GM12892 (cell line): ENCODE measurements around the gene AVPR2.

Source experiments
- DNase-seq: peaks from one replicate; pipeline ENCODE4 v3.0.0; 2011; ENCODE audit not compliant: insufficient read length
- FAIRE-seq: peaks from 2 replicates; lab custom pipeline; 2011; peaks lifted over from hg19 to GRCh38; lab: Jason Lieb, UNC
- POLR2A ChIP-seq: IDR thresholded peaks from 2 replicates; pipeline ENCODE4 v1.6.1; 2011; ENCODE audit warnings: low read depth, low read length, control low read depth
- POLR2AphosphoS5 ChIP-seq: IDR thresholded peaks from 2 replicates; pipeline ENCODE4 v1.6.1; 2011; ENCODE audit warnings: low read depth, low read length, control low read depth
- TAF1 ChIP-seq: IDR thresholded peaks from 2 replicates; pipeline ENCODE4 v1.6.1; 2011; ENCODE audit warnings: low read depth, mild to moderate bottlenecking, control low read depth, low read length, borderline replicate concordance

AVPR2 gene

GRCh38 chrX:153924149-153924861 is 19.8 kb downstream of the AVPR2 start:
- FAIRE-seq (peak; percentile 78), DNase-seq (no peak)
- TF ChIP-seq POLR2AphosphoS5 (no peak), TAF1 (no peak), POLR2A (no peak)

- FAIRE-seq: no peak
- peak; percentile 95 for TF ChIP-seq POLR2AphosphoS5
- TF ChIP-seq TAF1: peak; percentile 63; the same call in 1 of the 2 replicates
- peak; percentile 89 for TF ChIP-seq POLR2A
- DNase-seq: no peak
These were observed 20.9 kb downstream of the AVPR2 start for GRCh38 chrX:153925387-153925738.

- no peak for DNase-seq
- peak; percentile 78 for FAIRE-seq
- TF ChIP-seq POLR2A (peak; percentile 73), TAF1 (no peak), POLR2AphosphoS5 (peak; percentile 80; the same call in 1 of the 2 replicates)
These were observed 21.5 kb downstream of the AVPR2 start, which contains the start of gene ARHGAP4 for GRCh38 chrX:153925739-153926551. ARHGAP4 (minus strand) TSS chrX:153926264; CDS start chrX:153926202, 62 bp downstream.

- DNase-seq: no peak
- FAIRE-seq: no peak
- TF ChIP-seq POLR2AphosphoS5: no peak; the same call in 1 of the 2 replicates
These were observed 22.0 kb downstream of the AVPR2 start for GRCh38 chrX:153926552-153926857.

- DNase-seq (peak; percentile 85), FAIRE-seq (peak; percentile 100)
- TF ChIP-seq POLR2A (peak; percentile 80), POLR2AphosphoS5 (peak; percentile 69), TAF1 (0 out of 2 replicates have a peak, but pooled peaks have one; percentile 24)
These were observed 22.6 kb downstream of the AVPR2 start for GRCh38 chrX:153926858-153927671.

- FAIRE-seq (no peak), DNase-seq (no peak)
- no peak for TF ChIP-seq TAF1
- TF ChIP-seq POLR2A: peak; percentile 1; the same call in 1 of the 2 replicates
- TF ChIP-seq POLR2AphosphoS5: no peak
These were observed 23.1 kb downstream of the AVPR2 start for GRCh38 chrX:153927672-153927921.

- FAIRE-seq (peak; percentile 100), DNase-seq (peak; percentile 99)
- TF ChIP-seq POLR2AphosphoS5: peak; percentile 81
- peak; percentile 70 for TF ChIP-seq POLR2A
- peak; percentile 46; the same call in 1 of the 2 replicates for TF ChIP-seq TAF1
These were observed 23.7 kb downstream of the AVPR2 start for GRCh38 chrX:153927922-153928760.

- no peak for TF ChIP-seq TAF1
- TF ChIP-seq POLR2AphosphoS5: no peak
- no peak for TF ChIP-seq POLR2A
- peak; percentile 61 for FAIRE-seq
These were observed 24.4 kb downstream of the AVPR2 start for GRCh38 chrX:153928846-153929245.

GRCh38 chrX:153929576-153929975 is 25.1 kb downstream of the AVPR2 start:
- FAIRE-seq: no peak
- TF ChIP-seq POLR2A (no peak; the same call in 1 of the 2 replicates), POLR2AphosphoS5 (no peak)
- no peak for DNase-seq

More at GRCh38 chrX:153928846-153929245, 24.4 kb downstream of the AVPR2 start:
- DNase-seq: no peak

- no peak for TF ChIP-seq POLR2A
- no peak for TF ChIP-seq POLR2AphosphoS5
- no peak for TF ChIP-seq TAF1
- FAIRE-seq (no peak), DNase-seq (no peak)
These were observed 25.8 kb downstream of the AVPR2 start for GRCh38 chrX:153930011-153930910.
